Measurements from ENCODE around the gene KCNG2. TPM values are rescaled to one million over a fixed set of nuclear protein-coding genes. Genes with fewer than 3 reads are reported as not detected.

KCNG2 gene
- total and polyA plus RNA-seq, 2 experiments from 2014 or later, result 0.13 to 0.52 TPM

- no peak overlapping the region for H2AFZ ChIP-seq
- TF ChIP-seq ETS1 (IDR thresholded peaks at IDR 0.05), result no peak
- H4K20me1 ChIP-seq (replicated peaks; ENCODE audit: insufficient read depth), result no peaks in the 10 kb centered on the region
- no peaks in the 10 kb centered on the region for H3F3A ChIP-seq (replicated peaks; ENCODE audit: low read depth)
- no peaks in the 10 kb centered on the region for H3K36me3 ChIP-seq (ENCODE audit: insufficient read depth)
- no peak overlapping the region for H3K27ac ChIP-seq (ENCODE audit: low read depth)
- ATAC-seq (no peak), DNase-seq (ENCODE audit: low spot score) (no peak)
- H3K4me2 ChIP-seq, result no peak overlapping the region
- H3K4me3 ChIP-seq, result no peak overlapping the region
- no peaks in the 10 kb centered on the region for H3K4me1 ChIP-seq (ENCODE audit: insufficient read depth)
- no peaks in the 10 kb centered on the region for H3K27me3 ChIP-seq (ENCODE audit: insufficient read depth)
- Mint-ChIP-seq H3K9me3 (no peaks in the 10 kb centered on the region; the same call in 2 of the 3 replicates), H3K4me3 (no peak overlapping the region), H3K27ac (no peak overlapping the region), H3K4me1 (no peaks in the 10 kb centered on the region), H3K36me3 (ENCODE audit: low read depth) (no peaks in the 10 kb centered on the region), H3K27me3 (ENCODE audit: insufficient read depth, low read depth, poor library complexity) (peaks cover 13% of the 10 kb centered on the region)
- no peaks in the 10 kb centered on the region for H3K9me2 ChIP-seq (ENCODE audit: insufficient read depth)
- no peaks in the 10 kb centered on the region for H3K79me2 ChIP-seq (replicated peaks; ENCODE audit: insufficient read depth)
Observed at GRCh38 chr18:79779700-79780190, 18.0 kb upstream of the KCNG2 start.

- Histone ChIP-seq H4K20me1 (replicated peaks; ENCODE audit: insufficient read depth) (no peaks in the 10 kb centered on the region), H3K4me3 (no peak overlapping the region), H3K27me3 (ENCODE audit: insufficient read depth) (0 out of 2 replicates have a peak, but pooled peaks cover 2% of the 10 kb centered on the region), H3K9me2 (ENCODE audit: insufficient read depth) (no peaks in the 10 kb centered on the region), H3K4me1 (ENCODE audit: insufficient read depth) (no peaks in the 10 kb centered on the region), H2AFZ (no peak overlapping the region), H3K27ac (ENCODE audit: low read depth) (no peak overlapping the region), H3K4me2 (no peak overlapping the region), H3K36me3 (ENCODE audit: insufficient read depth) (no peaks in the 10 kb centered on the region), H3F3A (replicated peaks; ENCODE audit: low read depth) (no peaks in the 10 kb centered on the region), H3K79me2 (replicated peaks; ENCODE audit: insufficient read depth) (no peaks in the 10 kb centered on the region)
- no peaks in the 10 kb centered on the region; the same call in 2 of the 3 replicates for H3K9me3 Mint-ChIP-seq
- peaks cover 11% of the 10 kb centered on the region for H3K27me3 Mint-ChIP-seq (ENCODE audit: insufficient read depth, low read depth, poor library complexity)
- no peak overlapping the region for H3K27ac Mint-ChIP-seq
- H3K4me3 Mint-ChIP-seq, result no peak overlapping the region
- no peaks in the 10 kb centered on the region for H3K36me3 Mint-ChIP-seq (ENCODE audit: low read depth)
- no peaks in the 10 kb centered on the region for H3K4me1 Mint-ChIP-seq
- no peak for TF ChIP-seq ZNF462 (CRISPR knock-in tag; IDR thresholded peaks at IDR 0.05)
- no peak for ATAC-seq
- no peak for DNase-seq (ENCODE audit: low spot score)
Observed at GRCh38 chr18:79780547-79780946, 17.2 kb upstream of the KCNG2 start.

Measured in GM23338 (cell line).